Caco-2 (cell line): ENCODE data around the gene COL6A2. TPM values are rescaled to one million over a fixed set of nuclear protein-coding genes. Genes with fewer than 3 reads are reported as not detected.
A peak's percentile ranks its signal among the peaks of the same experiment; 100 is the strongest.

Experiments
- BruUV-seq: library from RNA; stranded (reverse); fragments of 400-500 nt; replicated peaks from 2 replicates; lab custom pipeline; 2021; lab: Mats Ljungman, UMichigan
- CTCF ChIA-PET: fragments of 300-600 bp; sonication (Branson Sonifier 250); formaldehyde crosslinking; loops from one replicate; lab custom pipeline; 2022; ENCODE audit warnings: antibody characterized with exemption; lab: Charles Lee
- POLR2A ChIA-PET: fragments of 300-600 bp; sonication (Branson Sonifier 250); formaldehyde crosslinking; loops from one replicate; lab custom pipeline; 2022; ENCODE audit warnings: antibody characterized with exemption; lab: Charles Lee
- DNase-seq, 2 experiments: peaks; one replicate each; pipeline versions ENCODE4 v3.0.0 to v3.0.0-alpha.2; 2020 to 2022
- H3K27me3 ChIP-seq: replicated peaks from 2 replicates; pipeline ENCODE4 v1.6.0; 2011; ENCODE audit warnings: low read length; ENCODE audit not compliant: control insufficient read depth, insufficient read depth
- H3K36me3 ChIP-seq: 2 replicates; pipeline ENCODE4 v1.5.1; 2011; ENCODE audit warnings: low read length; ENCODE audit not compliant: control insufficient read depth, insufficient read depth
- H3K4me1 ChIP-seq: fragments of 250-450 bp; sonication (Bioruptor Pico); 2 replicates; pipeline ENCODE4 v1.5.1; 2020; ENCODE audit warnings: mild to moderate bottlenecking
- H3K4me3 ChIP-seq: 2 replicates; pipeline ENCODE4 v1.5.1; 2011; ENCODE audit warnings: low read depth, mild to moderate bottlenecking, control low read depth, low read length
- H3K9me3 ChIP-seq: fragments of 250-450 bp; sonication (Bioruptor Pico); 2 replicates; pipeline ENCODE4 v1.5.1; 2020; ENCODE audit warnings: mild to moderate bottlenecking, moderate library complexity
- H3K27ac Mint-ChIP-seq: one replicate; pipeline ENCODE4 v1.8.0; 2022; ENCODE audit warnings: mixed read lengths; ENCODE audit not compliant: unreplicated experiment
- H3K27me3 Mint-ChIP-seq: one replicate; pipeline ENCODE4 v1.8.0; 2022; ENCODE audit warnings: mixed read lengths; ENCODE audit not compliant: insufficient read depth, unreplicated experiment
- H3K36me3 Mint-ChIP-seq: one replicate; pipeline ENCODE4 v1.8.0; 2022; ENCODE audit warnings: mild to moderate bottlenecking, mixed read lengths; ENCODE audit not compliant: insufficient read depth, unreplicated experiment
- H3K4me1 Mint-ChIP-seq: one replicate; pipeline ENCODE4 v1.8.0; 2022; ENCODE audit warnings: low read depth, mixed read lengths; ENCODE audit not compliant: unreplicated experiment
- H3K4me3 Mint-ChIP-seq: one replicate; pipeline ENCODE4 v1.8.0; 2022; ENCODE audit warnings: mild to moderate bottlenecking, moderate library complexity, mixed read lengths; ENCODE audit not compliant: unreplicated experiment
- H3K9me3 Mint-ChIP-seq: one replicate; pipeline ENCODE4 v1.8.0; 2022; ENCODE audit warnings: mixed read lengths; ENCODE audit not compliant: unreplicated experiment
- intact Hi-C: fragments of 100-400 bp; cut with micrococcal nuclease; formaldehyde crosslinking; loops from one replicate; pipeline ENCODE4 v1.10.0; 2022; ENCODE audit not compliant: unreplicated experiment
- total RNA-seq: library from RNA; stranded (reverse); gene quantifications from 2 replicates; pipeline ENCODE4 v1.2.3, GENCODE V29; 2022
- TF ChIP-seq, protein P1 (sequence below), 2 experiments: fragments of 200-600 bp in 1 of 2; IDR thresholded peaks; 1 replicate in 1 of 2; 2 replicates in 1 of 2; pipeline versions ENCODE4 v1.5.1 to v1.8.0; 2011 to 2022; ENCODE audit warnings: antibody characterized with exemption in 1 of 2, control low read depth in 1 of 2, inconsistent platforms in 1 of 2, low read depth in 1 of 2, low read length in 1 of 2, mild to moderate bottlenecking in 1 of 2, moderate library complexity in 1 of 2; ENCODE audit not compliant: insufficient read depth in 1 of 2, severe bottlenecking in 1 of 2, unreplicated experiment in 1 of 2

The COL6A2 gene
- total RNA-seq, 1 experiment from 2014 or later = 8.8 TPM

DNA sequence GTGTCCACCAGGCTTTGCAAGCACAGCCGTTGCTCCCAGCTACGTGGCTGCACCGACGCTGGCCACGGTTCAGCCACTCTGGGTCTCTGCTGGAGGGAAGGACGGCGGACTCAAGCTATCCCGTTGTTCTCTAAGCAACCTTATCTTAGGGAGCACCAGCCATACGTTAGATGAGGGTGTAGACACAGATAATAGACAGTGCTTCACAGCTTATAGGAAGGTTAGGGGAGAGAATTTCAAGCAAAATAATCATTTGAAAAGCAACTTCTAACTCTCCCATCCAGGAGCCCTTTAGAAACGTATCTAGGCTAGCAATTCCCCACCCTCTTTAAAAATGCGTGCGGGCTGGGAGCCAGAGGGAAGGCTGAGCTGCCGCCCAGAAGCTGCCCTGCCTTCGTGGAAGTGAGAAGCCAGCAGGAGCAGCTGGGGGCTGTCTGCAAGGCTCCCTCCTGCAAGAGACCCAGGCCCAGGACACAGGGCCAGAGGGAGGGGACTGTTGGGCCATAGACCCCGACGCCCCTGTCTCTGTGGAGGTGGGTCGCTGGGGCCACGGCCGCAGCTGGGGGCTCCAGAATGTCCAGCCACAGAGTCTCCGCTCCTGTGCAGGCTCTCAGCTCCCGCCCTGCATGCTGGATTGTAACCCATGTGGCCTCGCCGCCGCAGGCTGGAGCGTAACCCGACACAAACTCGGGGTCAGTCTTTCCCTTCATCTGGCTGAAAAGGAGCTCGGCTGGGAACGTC, 31.2 kb upstream of the COL6A2 start:
- BruUV-seq = no TSS peak
- no peaks in the 10 kb centered on the region for H3K36me3 ChIP-seq
- ChIA-PET CTCF (no interaction called here), POLR2A (no interaction called here)
- Mint-ChIP-seq H3K9me3 (peaks cover 8% of the 10 kb centered on the region), H3K27ac (no peak overlapping the region), H3K27me3 (no peaks in the 10 kb centered on the region), H3K36me3 (no peaks in the 10 kb centered on the region), H3K4me3 (no peak overlapping the region), H3K4me1 (peaks cover 8% of the 10 kb centered on the region)
- no peaks in the 10 kb centered on the region; the same call in 1 of the 2 replicates for H3K4me1 ChIP-seq
- peaks cover 9% of the 10 kb centered on the region; the same call in 1 of the 2 replicates for H3K9me3 ChIP-seq
- H3K4me3 ChIP-seq = no peak overlapping the region
- H3K27me3 ChIP-seq = no peaks in the 10 kb centered on the region
- peak in 1 of 2 experiments; percentile 19 for DNase-seq
- intact Hi-C loops = no loop called here
- TF ChIP-seq, protein P1, sequence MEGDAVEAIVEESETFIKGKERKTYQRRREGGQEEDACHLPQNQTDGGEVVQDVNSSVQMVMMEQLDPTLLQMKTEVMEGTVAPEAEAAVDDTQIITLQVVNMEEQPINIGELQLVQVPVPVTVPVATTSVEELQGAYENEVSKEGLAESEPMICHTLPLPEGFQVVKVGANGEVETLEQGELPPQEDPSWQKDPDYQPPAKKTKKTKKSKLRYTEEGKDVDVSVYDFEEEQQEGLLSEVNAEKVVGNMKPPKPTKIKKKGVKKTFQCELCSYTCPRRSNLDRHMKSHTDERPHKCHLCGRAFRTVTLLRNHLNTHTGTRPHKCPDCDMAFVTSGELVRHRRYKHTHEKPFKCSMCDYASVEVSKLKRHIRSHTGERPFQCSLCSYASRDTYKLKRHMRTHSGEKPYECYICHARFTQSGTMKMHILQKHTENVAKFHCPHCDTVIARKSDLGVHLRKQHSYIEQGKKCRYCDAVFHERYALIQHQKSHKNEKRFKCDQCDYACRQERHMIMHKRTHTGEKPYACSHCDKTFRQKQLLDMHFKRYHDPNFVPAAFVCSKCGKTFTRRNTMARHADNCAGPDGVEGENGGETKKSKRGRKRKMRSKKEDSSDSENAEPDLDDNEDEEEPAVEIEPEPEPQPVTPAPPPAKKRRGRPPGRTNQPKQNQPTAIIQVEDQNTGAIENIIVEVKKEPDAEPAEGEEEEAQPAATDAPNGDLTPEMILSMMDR (IDR thresholded peaks at IDR 0.05; ENCODE audit: insufficient read depth in 1 of 2, low read depth in 1 of 2, low read length in 1 of 2, severe bottlenecking in 1 of 2, unreplicated experiment in 1 of 2) = no peak

DNA sequence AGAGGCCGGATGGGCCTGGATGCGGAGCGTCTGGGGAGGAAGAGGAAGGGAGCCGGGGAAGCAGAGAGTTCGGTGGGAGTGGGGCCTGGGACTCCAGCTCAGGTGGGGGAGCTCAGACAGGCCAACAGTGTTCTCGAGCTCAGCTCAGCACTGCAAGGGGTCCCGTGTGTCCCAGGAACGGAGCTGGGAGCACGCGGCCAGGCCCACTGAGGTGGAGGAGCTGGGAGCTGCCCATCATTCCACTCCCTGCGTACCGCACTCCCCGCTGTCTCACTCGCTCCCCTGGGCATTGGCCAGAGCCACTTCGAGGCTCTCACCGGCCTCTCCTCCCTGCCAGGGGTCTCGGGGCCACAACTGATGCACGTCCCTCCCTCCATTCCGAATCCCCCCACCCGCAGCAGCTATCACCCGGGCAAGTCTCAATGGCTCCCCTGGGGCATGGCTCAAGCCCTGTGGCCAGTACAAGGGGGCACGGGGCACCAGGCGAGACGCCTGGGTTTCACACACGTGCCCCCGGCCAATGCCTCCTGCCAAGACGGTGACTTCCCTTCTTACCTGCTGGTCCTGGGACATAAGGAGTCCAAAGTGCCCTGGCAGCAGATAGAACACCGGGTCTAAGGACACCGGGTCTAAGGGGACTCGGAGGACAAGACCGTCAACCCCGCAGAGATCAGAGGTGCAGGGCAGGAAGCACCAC, 30.3 kb upstream of the COL6A2 start:
- H3K4me3 ChIP-seq = no peak overlapping the region
- Mint-ChIP-seq H3K4me1 (peaks cover 8% of the 10 kb centered on the region), H3K27ac (no peak overlapping the region), H3K36me3 (no peaks in the 10 kb centered on the region), H3K27me3 (no peaks in the 10 kb centered on the region), H3K9me3 (no peaks in the 10 kb centered on the region), H3K4me3 (no peak overlapping the region)
- TF ChIP-seq, protein P1 (IDR thresholded peaks at IDR 0.05; ENCODE audit: insufficient read depth in 1 of 2, low read depth in 1 of 2, low read length in 1 of 2, severe bottlenecking in 1 of 2, unreplicated experiment in 1 of 2) = no peak
- intact Hi-C loops = no loop called here
- peaks cover 7% of the 10 kb centered on the region; the same call in 1 of the 2 replicates for H3K9me3 ChIP-seq
- no peaks in the 10 kb centered on the region; the same call in 1 of the 2 replicates for H3K4me1 ChIP-seq
- ChIA-PET POLR2A (no interaction called here), CTCF (no interaction called here)
- BruUV-seq = no TSS peak
- no peak for DNase-seq
- H3K27me3 ChIP-seq = no peaks in the 10 kb centered on the region
- no peaks in the 10 kb centered on the region for H3K36me3 ChIP-seq

DNA sequence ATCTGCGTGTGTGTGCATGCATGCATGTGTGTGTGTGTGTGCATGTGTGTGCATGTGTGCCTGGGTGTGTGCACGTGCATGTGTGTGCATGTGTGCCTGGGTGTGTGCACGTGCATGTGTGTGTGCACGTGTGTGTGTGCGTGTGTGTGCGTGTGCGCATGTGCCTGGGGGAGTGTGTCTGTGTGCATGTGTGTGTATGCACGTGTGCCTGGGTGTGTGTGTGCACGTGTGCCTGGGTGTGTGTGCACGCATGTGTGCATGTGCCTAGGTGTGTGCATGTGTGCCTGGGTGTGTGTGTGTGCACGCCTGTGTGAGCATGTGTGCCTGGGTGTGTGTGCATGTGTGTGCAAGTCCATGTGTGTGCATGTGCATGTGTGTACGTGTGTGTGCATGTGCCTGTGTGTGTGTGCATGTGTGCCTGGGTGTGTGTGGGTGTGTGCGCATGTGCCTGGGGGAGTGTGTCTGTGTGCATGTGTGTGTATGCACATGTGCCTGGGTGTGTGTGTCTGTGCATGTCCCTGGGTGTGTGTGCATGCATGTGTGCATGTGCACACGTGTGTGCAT, 29.3 kb upstream of the COL6A2 start:
- CTCF ChIA-PET = no interaction called here
- no peak overlapping the region for H3K27ac Mint-ChIP-seq
- intact Hi-C loops = no loop called here

More for the DNA sequence above, 29.3 kb upstream of the COL6A2 start:
- Histone ChIP-seq H3K36me3 (no peaks in the 10 kb centered on the region), H3K4me3 (no peak overlapping the region), H3K4me1 (no peaks in the 10 kb centered on the region; the same call in 1 of the 2 replicates), H3K9me3 (no peaks in the 10 kb centered on the region), H3K27me3 (no peaks in the 10 kb centered on the region)
- Mint-ChIP-seq H3K27me3 (no peaks in the 10 kb centered on the region), H3K4me1 (peaks cover 8% of the 10 kb centered on the region), H3K36me3 (no peaks in the 10 kb centered on the region), H3K9me3 (no peaks in the 10 kb centered on the region), H3K4me3 (no peak overlapping the region)
- BruUV-seq = no TSS peak
- TF ChIP-seq, protein P1 (IDR thresholded peaks at IDR 0.05; ENCODE audit: insufficient read depth in 1 of 2, low read depth in 1 of 2, low read length in 1 of 2, severe bottlenecking in 1 of 2, unreplicated experiment in 1 of 2) = no peak
- POLR2A ChIA-PET = no interaction called here
- DNase-seq = no peak
